Neuronal stem cell (in vitro differentiated cells): Measurements from ENCODE around the gene KRT84.
A peak's percentile ranks its signal among the peaks of the same experiment; 100 is the strongest.

Experiments
- DNase-seq: peaks from one replicate; pipeline ENCODE4 v3.0.0-alpha.2; 2013; ENCODE audit warnings: low spot score
- H2AFZ ChIP-seq: one replicate; pipeline ENCODE4 v1.6.1; 2013; ENCODE audit warnings: mild to moderate bottlenecking, low read length, inconsistent platforms
- H2AK5ac ChIP-seq: 2 replicates; pipeline ENCODE4 v1.6.1; 2013; ENCODE audit warnings: low read depth, mild to moderate bottlenecking, inconsistent platforms, low read length, moderate library complexity, mixed read lengths
- H2BK120ac ChIP-seq: 2 replicates; pipeline ENCODE4 v1.6.1; 2013; ENCODE audit warnings: low read depth, mild to moderate bottlenecking, inconsistent platforms, low read length, moderate library complexity, mixed read lengths
- H2BK12ac ChIP-seq: one replicate; pipeline ENCODE4 v1.6.1; 2013; ENCODE audit warnings: low read length, inconsistent platforms
- H2BK15ac ChIP-seq: 2 replicates; pipeline ENCODE4 v1.6.1; 2013; ENCODE audit warnings: mild to moderate bottlenecking, low read length, inconsistent platforms, mixed read lengths
- H2BK5ac ChIP-seq: one replicate; pipeline ENCODE4 v1.6.1; 2013; ENCODE audit warnings: inconsistent platforms, mild to moderate bottlenecking, low read length, moderate library complexity
- H3K14ac ChIP-seq: one replicate; pipeline ENCODE4 v1.6.1; 2013; ENCODE audit warnings: low read length, inconsistent platforms
- H3K18ac ChIP-seq: 2 replicates; pipeline ENCODE4 v1.6.1; 2013; ENCODE audit warnings: low read length, inconsistent platforms
- H3K23ac ChIP-seq: 2 replicates; pipeline ENCODE4 v1.6.1; 2013; ENCODE audit warnings: low read depth, mild to moderate bottlenecking, mixed read lengths, low read length, inconsistent platforms; ENCODE audit not compliant: poor library complexity
- H3K27ac ChIP-seq: replicated peaks from 3 replicates; pipeline ENCODE4 v1.5.1; 2013; ENCODE audit warnings: low read length, inconsistent platforms
- H3K27me3 ChIP-seq, 3 experiments: 2 replicates each; pipeline ENCODE4 v1.6.1; 2013; ENCODE audit warnings: low read length in 3 of 3, mild to moderate bottlenecking in 2 of 3, inconsistent platforms in 1 of 3, low read depth in 1 of 3, mixed read lengths in 1 of 3, moderate library complexity in 1 of 3; ENCODE audit not compliant: control insufficient read depth in 3 of 3, insufficient read depth in 3 of 3
- H3K36me3 ChIP-seq, 2 donors: replicated peaks in 1 of 2; 2 replicates each; pipeline ENCODE4 v1.6.1; 2013; ENCODE audit warnings: low read length in 2 of 2; ENCODE audit not compliant: control insufficient read depth in 2 of 2, insufficient read depth in 2 of 2
- H3K4ac ChIP-seq: 2 replicates; pipeline ENCODE4 v1.6.1; 2013; ENCODE audit warnings: inconsistent platforms, mild to moderate bottlenecking, low read length, moderate library complexity
- H3K4me1 ChIP-seq, 2 donors: 1 replicate in 1 of 2; 2 replicates in 1 of 2; pipeline ENCODE4 v1.6.1; 2013; ENCODE audit warnings: low read length in 2 of 2, low read depth in 1 of 2; ENCODE audit not compliant: control insufficient read depth in 2 of 2, insufficient read depth in 1 of 2
- H3K4me2 ChIP-seq: one replicate; pipeline ENCODE4 v1.6.1; 2013; ENCODE audit warnings: mild to moderate bottlenecking, low read length, inconsistent platforms; ENCODE audit not compliant: insufficient read depth, poor library complexity, severe bottlenecking
- H3K4me3 ChIP-seq, 2 donors: 2 replicates each; pipeline ENCODE4 v1.5.1; 2013; ENCODE audit warnings: low read length in 2 of 2, mild to moderate bottlenecking in 2 of 2, inconsistent platforms in 1 of 2, moderate library complexity in 1 of 2
- H3K79me1 ChIP-seq: one replicate; pipeline ENCODE4 v1.6.1; 2013; ENCODE audit warnings: low read depth, mild to moderate bottlenecking, inconsistent platforms, low read length, moderate library complexity
- H3K9ac ChIP-seq: one replicate; pipeline ENCODE4 v1.6.1; 2013; ENCODE audit warnings: mild to moderate bottlenecking, low read depth, low read length, inconsistent platforms; ENCODE audit not compliant: poor library complexity
- H3K9me3 ChIP-seq, 2 donors: replicated peaks in 1 of 2; 2 replicates each; pipeline versions ENCODE3 to v1.6.1; 2013; ENCODE audit warnings: low read length in 2 of 2, mild to moderate bottlenecking in 2 of 2, inconsistent platforms in 1 of 2, low read depth in 1 of 2, mixed read lengths in 1 of 2, moderate library complexity in 1 of 2; ENCODE audit not compliant: control insufficient read depth in 2 of 2, insufficient read depth in 1 of 2
- H4K8ac ChIP-seq: one replicate; pipeline ENCODE4 v1.6.1; 2013; ENCODE audit warnings: low read depth, mild to moderate bottlenecking, inconsistent platforms, low read length, moderate library complexity
- H4K91ac ChIP-seq: one replicate; pipeline ENCODE4 v1.6.1; 2013; ENCODE audit warnings: low read length, low read depth, mild to moderate bottlenecking, inconsistent platforms; ENCODE audit not compliant: poor library complexity
- WGBS, 2 donors: extraction: QIAGEN DNeasy Blood & Tissue Kit; methylation state at CpG; one replicate each; pipeline ENCODE4 v1.1.7; 2013; ENCODE audit warnings: missing lambda C conversion rate in 2 of 2, mixed read lengths in 1 of 2; ENCODE audit not compliant: insufficient read length in 2 of 2, insufficient replicate concordance in 1 of 2; ENCODE audit errors: extremely low coverage in 2 of 2; 5-methylcytosine and 5-hydroxymethylcytosine counted together

The KRT84 gene

DNA sequence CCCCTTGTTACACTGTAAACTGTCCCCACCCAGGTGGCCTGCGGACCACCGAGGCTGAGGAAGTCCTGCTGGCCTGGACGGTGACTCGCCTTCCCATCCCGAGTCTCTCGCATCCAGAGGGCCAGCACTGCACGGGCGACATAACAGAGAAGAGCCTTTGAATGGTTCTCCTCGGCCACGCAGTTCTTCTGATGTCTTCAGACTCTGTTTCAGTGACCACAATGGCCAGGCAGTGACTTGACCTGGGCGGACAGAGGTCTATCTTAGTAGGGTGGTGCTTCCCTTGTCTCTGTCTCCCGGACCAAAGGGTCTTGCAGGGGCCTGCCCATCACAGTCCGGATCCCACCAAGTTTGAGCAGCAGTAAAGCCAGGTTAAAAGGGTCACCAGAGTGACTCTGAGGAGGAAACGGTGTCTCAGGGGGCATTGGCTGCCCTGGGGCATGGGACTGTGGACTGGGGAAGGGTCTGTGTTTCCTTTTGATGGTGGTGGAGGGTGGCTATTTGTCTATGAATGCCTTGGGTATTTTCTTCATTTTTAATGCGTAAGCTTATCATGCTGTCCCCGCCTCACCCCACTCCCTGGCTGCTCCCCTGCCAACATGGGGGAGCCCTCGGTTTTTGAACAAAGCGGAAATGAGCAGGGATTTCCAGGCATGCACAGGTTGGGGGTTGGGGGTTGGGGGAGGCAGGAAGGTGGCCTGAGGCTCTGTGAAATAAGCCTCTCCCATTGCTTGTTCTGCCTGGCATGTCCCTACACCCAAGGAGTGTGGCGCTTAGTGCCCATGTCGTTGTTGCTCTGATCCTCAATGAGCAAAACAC lies 28.5 kb downstream of the KRT84 start:
- H2AFZ ChIP-seq = no peak overlapping the region
- no CpG with 5 or more reads among the region's 20 CpGs for WGBS, 2 donors
- no peak overlapping the region for H3K4ac ChIP-seq
- H3K79me1 ChIP-seq = no peaks in the 10 kb centered on the region
- no peak overlapping the region for H3K4me2 ChIP-seq
- H2BK15ac ChIP-seq = no peak overlapping the region
- H3K4me3 ChIP-seq = no peak overlapping the region
- no peak overlapping the region for H2BK5ac ChIP-seq
- H3K23ac ChIP-seq = no peak overlapping the region
- no peak overlapping the region for H3K27ac ChIP-seq
- H2BK12ac ChIP-seq = no peak overlapping the region
- H3K14ac ChIP-seq = no peak overlapping the region
- peaks cover 0 to 13% (median 0%) of the 10 kb centered on the region in 3 experiments for H3K27me3 ChIP-seq
- no peak overlapping the region for H2AK5ac ChIP-seq
- DNase-seq = no peak
- H3K9ac ChIP-seq = no peak overlapping the region
- no peaks in the 10 kb centered on the region for H3K36me3 ChIP-seq
- H4K91ac ChIP-seq = no peak overlapping the region
- no peak overlapping the region for H4K8ac ChIP-seq
- H3K4me1 ChIP-seq = no peaks in the 10 kb centered on the region
- H3K18ac ChIP-seq = peak overlapping the region; percentile 6
- no peak overlapping the region for H2BK120ac ChIP-seq
- no peaks in the 10 kb centered on the region for H3K9me3 ChIP-seq

- H2BK120ac ChIP-seq = no peak overlapping the region
- H2BK5ac ChIP-seq = no peak overlapping the region
- DNase-seq = no peak
- H3K9me3 ChIP-seq = no peaks in the 10 kb centered on the region
- H2AK5ac ChIP-seq = no peak overlapping the region
- peak overlapping the region; percentile 26 for H3K14ac ChIP-seq
- no CpG with 5 or more reads among the region's 56 CpGs for WGBS, 2 donors
- no peaks in the 10 kb centered on the region for H3K4me1 ChIP-seq
- no peak overlapping the region for H4K8ac ChIP-seq
- H3K9ac ChIP-seq = no peak overlapping the region
- H3K23ac ChIP-seq = no peak overlapping the region
- H3K4me3 ChIP-seq = no peak overlapping the region
- H2BK12ac ChIP-seq = no peak overlapping the region
- no peak overlapping the region for H2AFZ ChIP-seq
- no peak overlapping the region for H4K91ac ChIP-seq
- no peak overlapping the region for H3K4ac ChIP-seq
- peak overlapping the region; percentile 48 for H3K18ac ChIP-seq
- H3K4me2 ChIP-seq = no peak overlapping the region
- no peaks in the 10 kb centered on the region for H3K79me1 ChIP-seq
- H3K27me3 ChIP-seq = peaks cover 0 to 13% (median 0%) of the 10 kb centered on the region in 3 experiments
- no peaks in the 10 kb centered on the region for H3K36me3 ChIP-seq
- H3K27ac ChIP-seq = no peak overlapping the region
- no peak overlapping the region for H2BK15ac ChIP-seq
Observed at GRCh38 chr12:52356031-52356761, 29.3 kb downstream of the KRT84 start.

GRCh38 chr12:52355176-52355575 lies 30.3 kb downstream of the KRT84 start:
- H2BK12ac ChIP-seq = no peak overlapping the region
- no peak overlapping the region for H2AFZ ChIP-seq
- no peak overlapping the region for H2BK5ac ChIP-seq
- no peak for DNase-seq
- no peak overlapping the region for H4K8ac ChIP-seq
- no peak overlapping the region for H3K4ac ChIP-seq
- H3K27ac ChIP-seq = no peak overlapping the region
- no peak overlapping the region for H3K18ac ChIP-seq
- no peak overlapping the region for H3K23ac ChIP-seq
- H3K27me3 ChIP-seq = peaks cover 0 to 13% (median 0%) of the 10 kb centered on the region in 3 experiments
- no peak overlapping the region for H2AK5ac ChIP-seq
- H2BK120ac ChIP-seq = no peak overlapping the region
- H3K9ac ChIP-seq = no peak overlapping the region
- no peaks in the 10 kb centered on the region for H3K4me1 ChIP-seq
- no peak overlapping the region for H3K4me2 ChIP-seq
- H3K9me3 ChIP-seq = no peaks in the 10 kb centered on the region
- no peak overlapping the region for H3K4me3 ChIP-seq
- H3K79me1 ChIP-seq = no peaks in the 10 kb centered on the region
- no peak overlapping the region for H2BK15ac ChIP-seq
- H3K14ac ChIP-seq = no peak overlapping the region
- no peak overlapping the region for H4K91ac ChIP-seq
- no peaks in the 10 kb centered on the region for H3K36me3 ChIP-seq
- WGBS, 2 donors = no CpG with 5 or more reads among the region's 8 CpGs

GRCh38 chr12:52354200-52354599 lies 31.3 kb downstream of the KRT84 start:
- H3K18ac ChIP-seq = no peak overlapping the region
- H3K4me3 ChIP-seq = no peak overlapping the region
- H3K27ac ChIP-seq = no peak overlapping the region
- H3K14ac ChIP-seq = no peak overlapping the region
- H4K91ac ChIP-seq = no peak overlapping the region
- no peak overlapping the region for H3K9ac ChIP-seq
- no peaks in the 10 kb centered on the region for H3K79me1 ChIP-seq
- no peaks in the 10 kb centered on the region for H3K4me1 ChIP-seq
- no peak overlapping the region for H2BK15ac ChIP-seq
- H2AK5ac ChIP-seq = no peak overlapping the region
- WGBS, 2 donors = no CpG with 5 or more reads among the region's 5 CpGs
- DNase-seq = no peak
- no peak overlapping the region for H3K4me2 ChIP-seq
- no peak overlapping the region for H4K8ac ChIP-seq
- H2BK120ac ChIP-seq = no peak overlapping the region
- peaks cover 0 to 13% (median 2%) of the 10 kb centered on the region in 3 experiments for H3K27me3 ChIP-seq
- H3K23ac ChIP-seq = no peak overlapping the region
- H2AFZ ChIP-seq = no peak overlapping the region
- H3K4ac ChIP-seq = no peak overlapping the region
- H3K9me3 ChIP-seq = no peaks in the 10 kb centered on the region
- no peak overlapping the region for H2BK12ac ChIP-seq
- H2BK5ac ChIP-seq = no peak overlapping the region
- no peaks in the 10 kb centered on the region for H3K36me3 ChIP-seq
